Kidney (tissue), 14 donors: ENCODE results near the gene RIBC1. TPM values are rescaled to one million over a fixed set of nuclear protein-coding genes. Genes with fewer than 3 reads are reported as not detected.

Experiments
- DNase-seq, 5 donors: peaks; one replicate each; pipeline ENCODE4 v3.0.0-alpha.2; 2013 to 2020
- FAIRE-seq: peaks from 2 replicates; lab custom pipeline; 2012; peaks lifted over from hg19 to GRCh38; lab: Jason Lieb, UNC
- H3K27ac ChIP-seq, 2 donors: one replicate each; pipeline ENCODE4 v1.7.0; 2013; ENCODE audit warnings: low read depth in 2 of 2, low read length in 2 of 2, inconsistent platforms in 1 of 2
- H3K27me3 ChIP-seq: one replicate; pipeline ENCODE4 v1.7.1; 2013; ENCODE audit warnings: low read length, inconsistent platforms; ENCODE audit not compliant: control insufficient read depth, insufficient read depth
- H3K36me3 ChIP-seq, 3 donors: one replicate each; pipeline versions ENCODE4 v1.7.0 to v1.7.1; 2013; ENCODE audit warnings: low read length in 3 of 3, control low read depth in 1 of 3, inconsistent platforms in 1 of 3; ENCODE audit not compliant: insufficient read depth in 3 of 3, control insufficient read depth in 2 of 3
- H3K4me1 ChIP-seq, 3 donors: one replicate each; pipeline versions ENCODE4 v1.7.0 to v1.7.1; 2013; ENCODE audit warnings: low read length in 3 of 3, inconsistent platforms in 1 of 3, low read depth in 1 of 3; ENCODE audit not compliant: control insufficient read depth in 2 of 3, insufficient read depth in 2 of 3
- H3K4me3 ChIP-seq, 3 donors: one replicate each; pipeline versions ENCODE4 v1.7.0 to v1.8.1; 2013; ENCODE audit warnings: low read length in 3 of 3, control low read depth in 1 of 3, inconsistent platforms in 1 of 3
- H3K9ac ChIP-seq, 3 donors: one replicate each; pipeline versions ENCODE4 v1.7.0 to v1.7.1; 2013; ENCODE audit warnings: low read length in 3 of 3, control low read depth in 1 of 3, inconsistent platforms in 1 of 3
- H3K9me3 ChIP-seq, 3 donors: one replicate each; pipeline versions ENCODE4 v1.7.0 to v1.7.1; 2013; ENCODE audit warnings: low read length in 3 of 3, control low read depth in 1 of 3, inconsistent platforms in 1 of 3; ENCODE audit not compliant: control insufficient read depth in 2 of 3, insufficient read depth in 1 of 3
- CTCF ChIP-seq: IDR thresholded peaks from 3 replicates; pipeline ENCODE4 v1.5.1; 2012; ENCODE audit warnings: mild to moderate bottlenecking, moderate library complexity, borderline replicate concordance; ENCODE audit not compliant: insufficient read depth; ENCODE audit errors: extremely low read depth
- intact Hi-C: fragments of 100-400 bp; cut with DNase I; formaldehyde crosslinking; loops from one replicate; pipeline ENCODE4 v1.11.1; 2022
- polyA plus RNA-seq: library from polyadenylated mRNA; stranded (reverse); fragments of 350-450 nt; fragmentation: Illumina TruSeq; extraction: RNeasy Lipid Tissue Mini Kit (QIAGEN cat#74804); gene quantifications from one replicate; pipeline ENCODE4 v1.2.3, GENCODE V29; 2014; ENCODE audit warnings: low read depth, low replicate concordance; ENCODE audit not compliant: insufficient read depth
- total RNA-seq: library from RNA; stranded (reverse); fragmentation: NEBNext Ultra II Directional; extraction: Animal tissue kit (Norgen Biotek cat#: 25700); gene quantifications from one replicate; pipeline ENCODE4 v1.2.1, GENCODE V29; 2021
- donor health status: control.
- donor health status: control.
- donor health status: control.
- donor health status: control.
- donor health status: control.
- donor health status: DM: yes; HTN: yes; CAD: no.
- donor health status: Normal renal cell carcinoma (clear cell type).

RIBC1 gene
- total and polyA plus RNA-seq, 2 donors from 2014 or later: 2.5 to 6.4 TPM

- Histone ChIP-seq H3K27me3 (peaks cover 2% of the 10 kb centered on the region), H3K4me1 (no peaks in the 10 kb centered on the region), H3K36me3 (peaks cover 0 to 7% (median 6%) of the 10 kb centered on the region in 3 donors), H3K27ac (no peak overlapping the region), H3K9ac (no peak overlapping the region), H3K9me3 (no peaks in the 10 kb centered on the region), H3K4me3 (no peak overlapping the region)
- FAIRE-seq (no peak), DNase-seq (no peak)
- intact Hi-C loops: no loop called here
- no peak for TF ChIP-seq CTCF
These were observed 47.8 kb upstream of the RIBC1 start for GRCh38 chrX:53374923-53375322.

- DNase-seq: no peak
- Histone ChIP-seq H3K9me3 (no peaks in the 10 kb centered on the region), H3K36me3 (peaks cover 10 to 14% (median 13%) of the 10 kb centered on the region in 3 donors), H3K9ac (no peak overlapping the region), H3K4me3 (no peak overlapping the region), H3K27ac (no peak overlapping the region), H3K4me1 (no peaks in the 10 kb centered on the region), H3K27me3 (peaks cover 2% of the 10 kb centered on the region)
- no peak for FAIRE-seq
- intact Hi-C loops: no loop called here
- TF ChIP-seq CTCF: no peak
These were observed 45.8 kb upstream of the RIBC1 start for GRCh38 chrX:53376888-53377287.

DNA sequence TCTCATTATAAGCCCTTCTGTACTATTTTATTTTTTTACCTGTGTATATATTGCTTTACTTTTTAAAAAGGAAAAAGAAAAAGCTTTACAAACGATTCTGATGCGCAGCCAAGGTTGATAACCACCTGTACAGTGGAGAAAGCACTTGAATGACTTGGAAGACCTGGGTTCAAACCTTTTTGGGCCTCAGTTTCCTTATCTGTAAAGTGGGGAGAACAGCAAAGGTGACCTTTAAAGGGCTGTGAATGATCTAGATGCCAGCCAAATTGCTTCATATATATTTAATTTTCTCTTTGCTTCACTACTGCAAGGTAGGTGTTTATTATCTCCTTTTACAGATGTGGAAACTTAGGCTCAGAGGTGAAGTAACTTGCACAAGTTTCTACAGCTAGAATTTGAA lies 45.2 kb upstream of the RIBC1 start:
- TF ChIP-seq CTCF: no peak
- Histone ChIP-seq H3K4me3 (no peak overlapping the region), H3K9ac (no peak overlapping the region), H3K9me3 (no peaks in the 10 kb centered on the region), H3K27me3 (peaks cover 2% of the 10 kb centered on the region), H3K4me1 (no peaks in the 10 kb centered on the region), H3K27ac (no peak overlapping the region), H3K36me3 (peaks cover 13 to 14% (median 14%) of the 10 kb centered on the region in 3 donors)
- FAIRE-seq (no peak), DNase-seq (no peak)
- intact Hi-C loops: no loop called here
